SKM-1 (cell line): ENCODE data around the gene PCBP3.
A peak's percentile ranks its signal among the peaks of the same experiment; 100 is the strongest.
"Not testable (repeated sequence)": the region's sequence is repeated elsewhere in the genome, so short reads cannot be mapped to it uniquely, and the experiment has no call there.

ENCODE experiments used
- DNase-seq: peaks from one replicate; lab custom pipeline; 2025; ENCODE audit not compliant: unreplicated experiment; lab: John Stamatoyannopoulos, UW

The PCBP3 gene

DNA sequence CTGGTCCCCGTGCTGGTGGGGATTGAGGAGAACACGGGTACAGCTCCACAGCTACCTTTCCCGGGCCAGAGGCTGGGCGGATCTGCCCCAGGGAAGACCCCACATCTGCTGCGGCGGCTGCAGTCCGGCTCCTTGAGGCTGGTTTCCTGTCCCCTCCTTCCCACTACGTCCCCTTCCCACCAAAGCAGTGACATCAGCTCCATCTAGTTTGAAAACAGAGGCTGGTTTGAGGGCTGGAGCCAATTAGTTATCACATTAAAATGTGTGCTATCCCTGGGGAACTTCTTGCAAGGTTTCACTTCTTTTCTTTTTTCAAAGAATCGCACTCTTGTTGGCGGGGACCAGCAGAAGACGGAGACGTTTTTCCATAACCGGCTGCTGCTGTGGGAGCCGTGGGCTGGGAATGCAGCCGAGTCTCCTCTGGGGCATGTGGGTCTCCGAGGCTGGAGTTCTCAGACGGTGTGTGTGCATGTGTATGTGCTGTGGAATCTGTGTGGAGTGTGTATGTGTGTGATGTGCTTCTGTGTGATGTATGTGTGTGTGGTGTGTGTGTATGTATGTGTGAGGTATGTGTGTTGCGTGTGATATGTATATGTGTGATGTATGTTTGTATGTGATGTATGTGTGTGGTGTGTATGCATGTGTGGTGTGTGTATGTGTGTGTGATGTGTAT is 8.9 kb upstream of the PCBP3 start:
- no peak for DNase-seq

DNA sequence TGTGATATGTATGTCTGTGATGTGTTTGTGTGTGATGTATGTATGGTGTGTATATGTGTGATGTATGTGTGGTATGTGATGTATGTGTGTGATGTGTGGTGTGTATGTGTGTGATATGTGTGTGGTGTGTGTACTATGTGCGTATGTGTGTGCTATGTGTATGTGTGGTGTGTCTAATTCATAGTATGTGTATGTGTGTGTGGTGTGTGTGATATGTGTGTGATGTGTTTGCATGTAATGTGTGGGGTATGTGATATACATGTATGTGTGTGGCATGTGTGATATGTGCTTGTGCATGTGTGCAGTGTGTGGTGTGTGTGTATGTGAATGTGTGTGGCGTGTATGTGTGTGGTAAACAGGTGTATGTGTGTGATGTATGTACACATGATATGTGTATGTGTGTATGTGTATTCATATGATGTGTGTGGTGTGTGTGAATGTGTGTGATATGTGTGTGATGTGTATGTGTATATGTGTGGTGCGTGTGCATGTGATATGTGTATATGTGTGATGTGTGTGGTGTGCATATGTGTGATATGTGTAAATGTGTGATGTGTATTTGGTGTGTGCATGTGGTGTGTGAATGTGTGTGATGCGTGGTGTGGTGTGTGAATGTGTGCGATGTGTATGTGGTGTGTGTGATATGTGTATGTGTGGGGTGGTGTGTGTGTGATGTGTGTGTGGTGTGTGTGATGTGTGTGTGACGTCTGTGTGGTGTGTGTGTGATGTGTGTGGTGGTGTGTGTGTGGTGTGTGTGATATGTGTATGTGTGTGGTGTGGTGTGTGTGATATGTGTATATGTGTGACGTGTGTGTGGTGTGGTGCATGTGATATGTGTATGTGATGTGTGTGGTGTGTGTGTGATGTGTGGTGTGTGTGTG is 8.0 kb upstream of the PCBP3 start:
- no peak for DNase-seq

DNA sequence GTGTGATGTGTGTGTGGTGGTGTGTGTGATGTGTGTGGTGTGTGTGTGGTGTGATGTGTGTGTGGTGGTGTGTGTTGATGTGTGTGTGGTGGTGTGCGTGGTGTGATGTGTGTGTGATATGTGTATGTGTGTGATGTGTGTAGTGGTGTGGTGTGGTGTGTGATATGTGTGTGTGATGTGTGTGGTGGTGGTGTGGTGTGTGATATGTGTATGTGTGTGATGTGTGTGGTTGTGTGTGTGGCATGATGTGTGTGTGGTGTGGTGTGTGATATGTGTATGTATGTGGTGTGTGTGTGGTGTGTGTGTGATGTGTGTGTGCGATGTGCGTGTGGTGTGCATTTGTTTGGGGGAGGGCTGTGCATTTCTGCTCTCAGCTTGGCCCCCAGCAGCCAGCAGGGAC is 7.1 kb upstream of the PCBP3 start:
- no peak for DNase-seq

DNA sequence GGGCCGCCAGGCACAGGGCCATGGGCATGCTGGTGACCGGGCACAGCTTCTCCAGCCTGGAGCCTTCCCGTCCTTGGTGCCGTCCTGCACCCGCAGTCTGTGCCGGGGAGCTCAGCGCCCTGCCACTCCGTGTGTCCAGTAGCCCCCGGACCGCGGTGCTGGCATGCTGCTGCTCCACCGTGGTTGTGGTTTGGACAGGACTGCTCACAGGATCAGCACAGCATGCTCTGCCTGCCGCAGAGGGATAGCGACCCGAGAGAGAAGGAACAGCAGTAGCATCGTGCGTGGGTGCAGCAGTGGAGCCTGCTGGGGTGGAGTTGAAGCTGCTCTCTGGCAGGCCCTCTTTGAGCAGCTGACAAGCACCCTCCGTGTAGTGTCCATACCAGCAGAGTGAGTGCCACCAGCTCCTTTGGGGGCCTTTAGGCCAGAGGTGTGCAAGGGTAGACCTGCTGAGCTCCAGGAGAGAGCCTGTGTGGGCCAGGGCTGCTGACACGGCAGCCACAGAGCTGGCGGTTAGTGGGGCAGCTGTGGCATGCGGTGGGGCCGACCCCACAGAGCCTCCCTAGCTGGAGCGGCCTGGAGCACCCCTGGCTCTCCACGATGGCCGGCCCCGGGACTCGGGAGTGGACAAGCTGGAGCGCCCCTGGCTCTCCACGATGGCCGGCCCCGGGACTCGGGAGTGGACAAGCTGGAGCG is 6.4 kb upstream of the PCBP3 start:
- no peak for DNase-seq

DNA sequence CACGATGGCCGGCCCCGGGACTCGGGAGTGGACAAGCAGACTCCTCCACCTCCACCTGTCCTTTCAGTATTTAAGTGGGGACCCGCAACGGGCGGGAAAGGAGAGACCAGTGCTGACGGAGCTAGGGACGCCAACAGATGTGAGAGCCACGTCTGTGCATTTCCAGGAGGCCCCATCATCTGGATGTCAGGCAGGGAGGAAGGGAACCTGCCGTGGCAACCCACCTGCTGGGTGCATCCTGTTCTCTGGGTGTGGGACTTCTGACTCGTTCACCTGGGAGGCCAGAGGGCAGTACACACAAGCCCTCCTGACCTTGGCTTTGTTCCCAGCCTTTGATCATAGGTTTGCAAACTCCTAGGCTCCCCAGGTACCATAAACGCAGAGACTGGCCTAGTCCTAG is 5.6 kb upstream of the PCBP3 start:
- DNase-seq: no peak

DNA sequence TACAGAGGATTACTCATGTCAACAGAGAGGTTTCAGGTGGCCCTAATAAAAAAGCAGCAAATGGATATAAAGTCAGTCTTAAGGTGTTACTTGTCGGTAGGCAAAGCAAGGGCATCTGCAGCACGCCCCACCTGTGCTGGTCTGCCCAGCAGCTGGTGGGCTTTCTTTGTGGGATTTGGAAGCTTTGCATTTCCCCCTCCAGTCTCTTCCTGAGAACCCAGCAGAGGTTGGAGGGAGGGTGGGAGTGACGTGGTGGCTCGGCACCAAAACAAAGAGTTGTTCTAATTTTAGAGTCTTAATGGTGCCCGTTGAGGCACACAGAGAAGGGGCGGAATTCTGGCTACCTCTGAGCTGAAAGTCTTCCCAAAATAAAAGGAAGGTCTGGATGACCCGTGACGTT is 4.8 kb upstream of the PCBP3 start:
- DNase-seq: no peak

DNA sequence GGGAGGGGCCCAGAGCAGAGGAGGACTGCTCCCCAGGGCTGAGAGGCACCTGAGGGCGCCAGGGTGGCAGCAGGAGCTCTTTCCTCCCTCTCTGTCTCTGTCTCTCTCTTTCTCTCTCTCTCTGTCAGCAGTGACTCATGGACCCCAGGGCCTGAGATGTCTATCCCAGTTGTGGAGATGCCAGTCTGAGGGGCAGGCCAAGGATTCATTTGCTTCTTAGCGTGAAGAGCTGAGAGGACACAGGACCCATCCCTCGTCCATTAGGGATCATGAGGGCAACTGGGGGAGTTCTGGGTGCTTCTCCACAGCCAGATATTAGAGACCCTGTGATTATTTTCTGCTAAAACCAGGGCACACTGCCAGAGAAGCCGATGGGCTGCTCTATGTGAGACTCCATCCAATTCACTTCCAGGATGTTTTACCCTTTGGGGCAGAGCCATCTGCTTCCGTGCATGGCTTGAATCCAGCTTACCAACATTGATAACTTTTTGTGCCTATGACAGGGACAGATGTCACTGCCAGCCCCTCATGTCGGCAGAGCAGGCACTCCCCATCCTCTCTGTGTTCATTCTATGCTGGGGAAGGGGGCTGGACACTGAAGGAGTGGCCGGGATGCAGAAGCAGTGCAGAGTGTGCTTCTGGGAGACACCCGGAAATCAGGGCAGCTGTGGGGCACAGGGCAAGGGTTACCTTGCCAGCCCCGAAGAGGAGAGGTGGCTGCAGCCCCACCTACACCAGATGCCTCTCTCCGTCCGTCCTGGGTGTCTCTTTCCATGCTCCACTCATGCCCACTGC is 4.1 kb upstream of the PCBP3 start:
- DNase-seq: no peak

DNA sequence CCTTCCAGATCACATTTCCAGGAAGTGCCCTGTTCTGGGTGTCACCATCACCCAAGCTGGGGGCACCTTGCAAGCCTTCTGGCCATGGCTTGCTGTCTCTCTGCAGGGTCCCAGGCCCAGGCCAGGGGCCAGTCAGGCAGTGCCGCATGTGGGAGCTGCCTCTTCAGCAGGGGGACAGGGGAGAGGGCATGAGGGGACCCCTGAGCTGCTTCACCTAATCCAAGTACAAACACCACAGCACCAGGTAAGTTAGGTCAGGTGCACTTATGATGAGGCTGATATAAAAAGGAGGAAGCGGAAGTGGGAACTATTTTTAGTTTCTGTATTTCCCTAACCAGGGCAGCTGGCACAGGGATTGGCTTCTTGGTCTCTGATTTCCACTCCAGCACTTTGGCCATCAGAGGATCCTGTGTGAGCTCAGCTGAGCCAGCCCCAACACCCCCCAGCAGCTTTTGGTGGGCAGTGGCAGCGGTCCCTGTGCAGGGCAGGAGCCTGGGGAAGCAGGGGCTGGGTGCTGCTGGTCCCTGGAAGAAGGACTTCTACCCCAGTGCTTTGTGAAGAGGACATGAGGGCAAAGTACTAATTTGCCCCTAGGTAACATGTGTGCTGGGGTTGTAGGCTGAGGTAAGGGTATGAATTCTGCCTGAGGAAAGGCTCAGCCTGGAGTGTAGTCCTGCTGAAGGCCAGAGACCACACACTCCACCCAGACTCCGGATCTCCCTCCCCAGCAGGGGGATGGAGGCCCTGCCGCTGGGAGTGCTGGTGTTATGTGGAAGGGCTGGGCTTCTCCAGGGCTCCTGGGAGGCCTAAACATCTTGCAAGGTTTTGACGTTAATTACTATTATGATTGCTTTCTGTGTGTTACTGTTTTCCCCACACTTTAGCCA is 3.3 kb upstream of the PCBP3 start:
- DNase-seq: no peak

DNA sequence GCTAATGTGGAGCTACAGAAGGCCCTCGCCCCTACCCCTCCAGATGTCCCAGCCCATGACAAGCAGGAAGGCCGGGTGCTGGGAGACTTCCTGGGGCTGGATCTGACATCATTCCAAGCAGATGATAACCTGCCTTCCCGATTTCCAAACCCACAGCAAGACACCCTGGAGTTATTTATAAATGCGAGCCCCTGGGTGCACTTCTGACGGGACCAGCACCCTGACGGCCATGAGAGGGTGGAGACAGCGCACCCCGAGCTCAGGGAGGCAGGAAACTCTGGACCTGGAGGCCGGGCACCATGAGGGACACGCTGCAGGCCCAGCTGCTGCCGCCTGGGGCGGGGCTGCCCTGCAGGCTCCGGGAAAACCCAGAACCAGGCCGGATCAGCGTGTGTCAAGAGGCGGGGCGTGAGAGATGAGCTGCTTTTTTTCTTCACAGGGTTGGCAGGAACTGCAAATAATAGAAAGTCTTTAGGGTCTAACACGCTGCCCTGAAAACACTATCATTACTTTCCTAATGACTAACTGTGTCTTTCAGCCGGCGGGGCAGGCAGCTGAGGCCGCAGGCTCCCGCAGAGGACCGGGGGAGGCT is 2.5 kb upstream of the PCBP3 start:
- DNase-seq: no peak

DNA sequence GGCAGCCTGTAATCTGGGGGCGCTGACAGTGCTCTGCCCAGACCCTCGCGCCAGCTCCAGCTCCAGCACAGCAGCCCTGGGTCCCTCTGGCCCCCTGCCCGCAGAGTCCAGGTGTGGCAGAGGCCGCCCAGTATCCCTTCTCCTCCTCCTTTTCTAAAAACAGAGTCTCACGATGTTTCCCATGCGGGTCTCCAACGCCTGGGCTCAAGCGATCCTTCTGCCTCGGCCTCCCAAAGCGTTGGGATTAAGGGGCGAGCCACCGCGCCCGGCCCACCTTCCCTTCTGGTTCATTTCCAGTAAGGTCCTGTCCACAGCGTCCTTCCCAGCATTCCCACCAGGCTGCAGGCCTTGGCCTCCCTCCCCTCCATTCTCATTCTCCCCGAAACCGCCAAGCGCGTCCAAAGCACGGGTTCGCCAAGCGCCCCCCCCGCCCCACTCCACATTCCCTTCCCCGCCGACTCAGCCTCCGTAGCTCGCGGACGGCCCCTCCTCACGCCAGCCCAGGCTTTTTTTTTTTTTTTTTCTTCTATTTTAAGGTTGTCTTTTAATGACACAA is 2.0 kb upstream of the PCBP3 start:
- DNase-seq: no peak

DNA sequence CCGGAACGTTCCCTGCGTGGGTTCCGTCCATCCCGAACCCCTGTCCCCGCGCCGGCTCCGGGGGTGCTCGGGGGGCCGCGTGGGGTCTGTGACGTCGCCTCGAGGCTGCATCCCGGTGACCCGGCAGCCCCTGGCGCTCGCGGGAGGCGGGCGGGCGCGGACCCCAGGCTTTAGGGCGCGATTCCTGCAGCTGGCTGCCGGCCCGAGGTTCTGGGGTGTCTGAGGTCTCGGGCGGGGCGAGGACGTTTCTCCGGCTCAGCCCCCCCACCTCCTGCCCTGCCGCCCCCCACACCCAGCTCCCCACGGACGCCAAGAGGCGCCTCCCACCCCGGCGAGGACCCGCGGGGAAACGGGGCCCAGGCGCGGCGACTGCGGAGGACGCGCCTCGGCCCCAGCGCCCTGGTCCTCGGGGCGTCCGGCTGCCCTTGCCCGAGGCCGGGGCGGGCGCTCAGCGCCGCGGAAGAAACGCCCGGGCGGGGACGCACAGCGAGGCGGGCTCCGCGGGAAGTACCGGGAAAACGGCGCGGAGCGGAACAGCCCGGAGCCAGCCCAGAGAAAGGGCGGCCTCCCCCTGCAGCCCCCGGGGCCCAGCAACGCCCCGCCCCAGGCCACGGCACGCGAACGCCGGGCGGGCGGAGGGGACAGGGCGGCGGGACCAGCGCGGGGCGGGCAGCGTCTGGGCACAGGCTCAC is 1.3 kb upstream of the PCBP3 start:
- DNase-seq: no peak

DNA sequence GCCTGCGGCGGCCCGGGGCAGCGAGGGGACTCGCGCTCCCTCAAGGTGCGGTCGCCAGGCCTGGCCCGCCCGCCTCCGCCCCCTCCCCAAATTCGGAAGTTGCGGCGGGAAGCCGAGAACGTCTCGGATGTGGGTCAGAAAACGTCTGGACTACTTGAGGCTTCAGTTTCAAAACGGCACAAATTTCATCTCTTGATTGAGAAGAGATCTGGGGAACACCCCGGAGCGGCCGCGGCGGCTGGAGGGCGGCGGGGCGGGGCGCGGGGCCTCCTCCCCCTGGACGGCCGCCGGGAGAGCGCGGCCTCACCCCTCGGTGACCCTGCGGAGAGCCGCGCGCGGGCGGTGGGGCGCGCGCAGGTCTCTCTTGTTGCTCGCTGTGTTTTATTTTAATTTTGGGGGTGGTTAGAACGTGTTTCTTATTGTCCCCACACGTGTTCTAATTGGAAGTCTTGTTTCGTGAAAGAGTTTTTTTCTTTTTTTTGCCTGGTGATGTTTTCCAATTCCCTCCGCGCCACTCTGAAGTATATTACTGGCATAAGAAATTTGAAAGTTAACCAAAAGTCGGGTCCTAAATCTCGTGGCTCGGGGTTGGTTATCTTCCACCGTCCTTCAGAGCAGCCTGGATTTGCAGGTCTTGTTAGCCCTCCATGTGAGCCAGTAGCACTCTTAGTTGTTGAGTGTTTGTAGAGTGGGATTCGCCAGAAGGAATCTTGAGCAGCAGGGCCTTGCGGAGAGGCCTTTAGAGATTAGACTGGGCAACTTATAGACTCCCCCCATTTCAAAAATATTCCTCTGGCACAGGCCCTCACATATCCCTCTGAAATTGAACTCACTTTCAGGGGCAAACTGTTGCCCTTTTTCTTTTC is 749 bp downstream of the PCBP3 start:
- DNase-seq: peak; percentile 8

DNA sequence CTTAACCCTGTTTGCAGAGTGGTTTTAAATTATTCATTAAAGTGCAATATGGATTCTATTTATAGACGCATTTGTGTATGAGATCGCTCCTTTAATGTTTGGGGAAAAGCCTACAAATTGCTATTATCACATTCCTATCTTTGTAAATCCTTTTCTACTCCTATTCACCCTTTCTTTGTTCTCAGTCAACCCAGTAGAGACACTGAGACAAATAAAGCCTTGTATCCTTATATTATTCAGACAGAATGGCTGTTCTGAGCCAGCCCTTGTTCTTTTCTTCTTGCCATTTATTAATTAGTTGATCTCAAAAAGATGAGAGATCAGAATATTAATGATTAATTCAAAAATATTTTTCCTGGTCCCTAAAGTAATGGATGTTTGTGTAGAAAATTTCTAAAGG is 8.4 kb downstream of the PCBP3 start:
- no peak for DNase-seq

DNA sequence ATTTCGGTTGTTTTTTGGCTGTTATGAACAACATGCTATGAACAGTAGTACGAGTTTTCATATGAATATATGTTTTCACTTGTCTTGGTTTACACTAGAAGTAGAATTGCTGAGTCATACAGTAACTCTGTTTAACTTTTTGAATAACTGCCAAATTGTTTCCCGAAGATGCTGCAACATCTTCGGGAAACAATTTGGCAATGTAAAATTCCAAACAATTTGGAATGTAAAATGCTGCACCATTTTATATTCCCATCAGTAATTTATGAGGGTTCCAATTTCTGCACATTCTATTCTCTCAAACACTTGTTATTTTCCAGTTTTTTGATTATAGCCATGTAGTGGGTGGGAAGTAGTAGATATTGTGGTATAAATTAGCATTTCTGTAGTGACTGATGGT is 11.6 kb downstream of the PCBP3 start:
- DNase-seq: no peak

DNA sequence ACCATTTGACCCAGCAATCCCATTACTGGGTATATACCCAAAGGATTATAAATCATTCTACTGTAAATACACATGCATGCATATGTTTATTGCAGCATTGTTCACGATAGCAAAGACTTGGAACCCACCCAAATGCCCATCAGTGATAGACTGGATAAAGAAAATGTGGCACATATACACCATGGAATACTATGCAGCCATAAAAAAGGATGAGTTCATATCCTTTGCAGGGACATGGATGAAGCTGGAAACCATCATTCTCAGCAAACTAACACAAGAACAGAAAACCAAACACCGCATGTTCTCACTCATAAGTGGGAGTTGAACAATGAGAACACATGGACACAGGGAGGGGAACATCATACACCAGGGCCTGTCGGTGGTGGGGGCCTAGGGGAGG is 12.6 kb downstream of the PCBP3 start:
- DNase-seq: not testable (repeated sequence)

DNA sequence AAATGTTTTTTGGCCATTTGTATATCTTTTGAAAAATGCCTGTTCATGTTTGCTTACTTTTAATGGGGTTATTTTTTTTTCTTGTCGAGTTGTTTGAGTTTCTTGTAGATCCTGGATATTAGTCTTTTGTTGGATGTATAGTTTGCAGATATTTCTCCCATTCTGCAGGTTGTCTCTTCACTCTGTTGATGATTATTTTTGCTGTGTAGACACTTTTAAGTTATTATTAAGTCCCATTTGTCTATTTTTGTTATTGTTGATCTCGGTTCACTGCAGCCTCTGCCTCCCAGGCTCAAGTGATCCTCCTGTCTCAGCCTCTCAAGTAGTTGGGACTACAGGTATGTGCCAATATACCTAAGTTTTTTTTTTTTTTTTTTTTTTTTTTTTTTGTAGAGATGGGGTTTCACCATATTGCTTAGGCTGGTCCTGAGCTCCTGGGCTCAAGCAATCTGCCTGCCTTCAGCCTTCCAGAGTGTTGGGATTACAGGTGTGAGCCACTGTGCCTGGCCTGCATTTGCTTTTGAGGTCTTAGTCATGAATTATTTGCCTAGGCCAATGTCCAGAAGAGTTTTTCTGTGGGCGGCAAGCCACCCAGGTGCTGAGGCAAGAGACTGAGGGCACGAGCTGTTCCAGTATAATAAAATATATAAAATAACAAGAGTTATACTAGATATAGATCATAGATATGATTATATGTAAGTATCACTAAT is 18.5 kb downstream of the PCBP3 start:
- DNase-seq: not testable (repeated sequence)

DNA sequence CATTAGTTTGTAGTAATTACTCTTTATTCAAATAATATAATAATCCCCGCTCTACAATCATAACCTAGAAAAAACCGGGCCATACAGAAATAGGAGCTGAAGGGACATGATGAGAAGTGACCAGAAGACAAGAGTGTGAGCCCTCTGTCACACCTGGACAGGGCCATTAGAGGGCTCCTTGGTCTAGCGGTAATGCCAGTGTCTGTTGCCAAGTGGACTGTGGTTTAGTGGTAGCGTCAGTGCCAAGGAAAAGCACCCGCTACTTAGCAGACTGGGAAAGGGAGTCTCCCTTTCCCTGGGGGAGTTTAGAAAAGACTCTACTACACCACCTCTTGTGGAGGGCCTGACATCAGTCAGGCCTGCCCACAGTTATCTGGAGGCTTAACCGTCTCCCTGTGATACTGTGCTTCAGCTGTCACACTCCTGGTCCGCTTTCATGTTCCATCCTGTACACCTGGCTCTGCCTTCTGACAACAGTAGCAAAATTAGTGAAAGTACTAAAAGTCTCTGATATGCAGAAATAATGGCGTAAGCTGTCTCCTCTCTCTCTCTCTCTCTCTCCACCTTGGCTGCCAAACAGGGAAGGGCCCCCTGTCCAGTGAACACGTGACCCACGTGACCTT is 19.2 kb downstream of the PCBP3 start:
- not testable (repeated sequence) for DNase-seq
